ENCODE measurements around the gene SLC49A3. TPM values are rescaled to one million over a fixed set of nuclear protein-coding genes. Genes with fewer than 3 reads are reported as not detected.

SLC49A3 gene
- total RNA-seq, 1 experiment from 2014 or later: not detected

GRCh38 chr4:633406-633805 is 55.5 kb downstream of the SLC49A3 start:
- no peak for DNase-seq (ENCODE audit: low read depth)

- no peak for DNase-seq (ENCODE audit: low read depth)
These were observed 56.0 kb downstream of the SLC49A3 start for GRCh38 chr4:632926-633325.

- DNase-seq (ENCODE audit: low read depth): no peak
These were observed 56.7 kb downstream of the SLC49A3 start for GRCh38 chr4:632196-632790.

Other genes with a start within 250 kb of the SLC49A3 start
- gene ZNF721, start 190.0 kb downstream of the SLC49A3 start, total RNA-seq (2014; rRNA removed; shearing (Covaris generic)): 7.0 and 18.4 TPM in 2 replicates
- 31.4 and 38.2 TPM in 2 replicates for gene PIGG, start 189.9 kb downstream of the SLC49A3 start, total RNA-seq (2014; rRNA removed; shearing (Covaris generic))
- not detected in 2 replicates for gene TMEM271, start 112.9 kb downstream of the SLC49A3 start, total RNA-seq (2014; rRNA removed; shearing (Covaris generic))
- gene PDE6B, start 63.6 kb downstream of the SLC49A3 start, total RNA-seq (2014; rRNA removed; shearing (Covaris generic)): 0.05 TPM in 1 of 2 replicates, not detected in the other
- 157 and 216 TPM in 2 replicates for gene ATP5ME, start 14.9 kb downstream of the SLC49A3 start, total RNA-seq (2014; rRNA removed; shearing (Covaris generic))
- gene MYL5, start 14.6 kb downstream of the SLC49A3 start, total RNA-seq (2014; rRNA removed; shearing (Covaris generic)): 0.99 and 7.5 TPM in 2 replicates
- gene PCGF3, start 16.7 kb upstream of the SLC49A3 start, total RNA-seq (2014; rRNA removed; shearing (Covaris generic)): 25.3 and 33.3 TPM in 2 replicates
- not detected in 2 replicates for gene CPLX1, start 137.0 kb upstream of the SLC49A3 start, total RNA-seq (2014; rRNA removed; shearing (Covaris generic))
- gene GAK, start 243.2 kb upstream of the SLC49A3 start, total RNA-seq (2014; rRNA removed; shearing (Covaris generic)): 48.3 and 67.5 TPM in 2 replicates
- 31.6 and 36.9 TPM in 2 replicates for gene TMEM175, start 243.3 kb upstream of the SLC49A3 start, total RNA-seq (2014; rRNA removed; shearing (Covaris generic))

Data from M059J (cell line).